ENCODE data around the gene LIPN.
A peak's percentile ranks its signal among the peaks of the same experiment; 100 is the strongest.

The LIPN gene

GRCh38 chr10:88783724-88784123, 23.9 kb downstream of the LIPN start:
- no peak for DNase-seq (ENCODE audit: low read depth, low spot score)

GRCh38 chr10:88786032-88786770, 26.4 kb downstream of the LIPN start:
- DNase-seq (ENCODE audit: low read depth, low spot score), result no peak

GRCh38 chr10:88787463-88787862, 27.6 kb downstream of the LIPN start:
- DNase-seq (ENCODE audit: low read depth, low spot score), result no peak

GRCh38 chr10:88788924-88789323, 29.1 kb downstream of the LIPN start:
- no peak for DNase-seq (ENCODE audit: low read depth, low spot score)

GRCh38 chr10:88791924-88792323, 32.1 kb downstream of the LIPN start:
- no peak for DNase-seq (ENCODE audit: low read depth, low spot score)

GRCh38 chr10:88792661-88793060, 32.8 kb downstream of the LIPN start:
- DNase-seq (ENCODE audit: low read depth, low spot score), result peak; percentile 15

GRCh38 chr10:88793712-88794299, 34.0 kb downstream of the LIPN start:
- DNase-seq (ENCODE audit: low read depth, low spot score), result no peak

- DNase-seq (ENCODE audit: low read depth, low spot score), result no peak
Observed at GRCh38 chr10:88794731-88795130, 34.9 kb downstream of the LIPN start.

- DNase-seq (ENCODE audit: low read depth, low spot score), result no peak
Observed at GRCh38 chr10:88800152-88801125, 40.6 kb downstream of the LIPN start.

GRCh38 chr10:88802523-88803285, 42.9 kb downstream of the LIPN start, which contains the start of gene LIPM:
LIPM (plus strand) TSS chr10:88802730; CDS start chr10:88802897, 167 bp downstream.
- DNase-seq (ENCODE audit: low read depth, low spot score), result no peak

- DNase-seq (ENCODE audit: low read depth, low spot score), result no peak
Observed at GRCh38 chr10:88803641-88804040, 43.8 kb downstream of the LIPN start.

- no peak for DNase-seq (ENCODE audit: low read depth, low spot score)
Observed at GRCh38 chr10:88804083-88804812, 44.4 kb downstream of the LIPN start.

- DNase-seq (ENCODE audit: low read depth, low spot score), result no peak
Observed at GRCh38 chr10:88805361-88805760, 45.5 kb downstream of the LIPN start.

GRCh38 chr10:88805924-88806323, 46.1 kb downstream of the LIPN start:
- no peak for DNase-seq (ENCODE audit: low read depth, low spot score)

- no peak for DNase-seq (ENCODE audit: low read depth, low spot score)
Observed at GRCh38 chr10:88809621-88810020, 49.8 kb downstream of the LIPN start.

- DNase-seq (ENCODE audit: low read depth, low spot score), result no peak
Observed at GRCh38 chr10:88810196-88810961, 50.6 kb downstream of the LIPN start.

- DNase-seq (ENCODE audit: low read depth, low spot score), result no peak
Observed at GRCh38 chr10:88813200-88813599, 53.4 kb downstream of the LIPN start.

- no peak for DNase-seq (ENCODE audit: low read depth, low spot score)
Observed at GRCh38 chr10:88819290-88819689, 59.5 kb downstream of the LIPN start.

- DNase-seq (ENCODE audit: low read depth, low spot score), result no peak
Observed at GRCh38 chr10:88820748-88821401, 61.1 kb downstream of the LIPN start.
